GM18873 (cell line): ENCODE results near the gene PPP1R14C.
"Not testable (repeated sequence)": the region's sequence is repeated elsewhere in the genome, so short reads cannot be mapped to it uniquely, and the experiment has no call there.

Experiments
- ATAC-seq: cut with Tn5 transposase; IDR thresholded peaks from one replicate; pipeline ENCODE4 v1.9.1; 2021; ENCODE audit warnings: mild to moderate bottlenecking, moderate library complexity, moderate number of reproducible peaks; ENCODE audit not compliant: unreplicated experiment, low FRiP score

Gene PPP1R14C

DNA sequence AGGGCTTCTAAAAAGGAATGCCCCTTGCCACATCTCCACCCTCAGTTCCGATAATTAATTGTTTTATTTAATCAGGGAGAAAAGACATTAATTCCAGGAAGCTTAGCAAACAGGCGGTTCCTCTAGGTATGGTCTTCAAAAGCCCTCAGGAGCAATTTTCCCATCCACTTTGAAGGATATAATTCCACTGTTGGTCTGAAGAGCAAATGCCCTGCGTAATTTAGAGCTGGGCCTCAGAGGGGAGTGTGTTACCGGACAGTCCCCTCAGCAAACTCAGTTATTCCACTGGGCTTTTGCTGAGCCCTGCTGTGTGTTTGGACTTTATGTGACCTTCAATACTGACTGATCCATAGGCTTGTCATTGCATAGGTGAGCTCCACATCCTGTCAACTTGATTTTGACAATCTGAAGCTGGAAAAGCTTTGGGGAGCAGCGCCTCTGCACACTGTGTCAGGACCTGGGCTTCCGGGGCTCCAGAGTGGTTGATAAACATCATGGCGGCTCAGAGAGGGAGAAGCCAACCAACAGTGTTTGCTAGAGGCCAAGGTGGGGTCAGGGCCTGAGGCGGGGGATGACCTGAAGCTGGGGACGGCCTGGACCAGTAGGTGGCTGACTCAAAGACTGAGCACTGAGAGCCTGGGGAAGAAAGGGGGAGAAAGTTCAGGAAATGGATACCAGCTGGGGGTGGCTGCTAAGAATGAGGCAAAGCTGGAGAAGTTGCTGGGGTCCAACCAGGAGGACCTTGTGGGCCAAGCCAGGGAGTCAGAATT, 43.5 kb downstream of the PPP1R14C start:
- ATAC-seq: no peak

DNA sequence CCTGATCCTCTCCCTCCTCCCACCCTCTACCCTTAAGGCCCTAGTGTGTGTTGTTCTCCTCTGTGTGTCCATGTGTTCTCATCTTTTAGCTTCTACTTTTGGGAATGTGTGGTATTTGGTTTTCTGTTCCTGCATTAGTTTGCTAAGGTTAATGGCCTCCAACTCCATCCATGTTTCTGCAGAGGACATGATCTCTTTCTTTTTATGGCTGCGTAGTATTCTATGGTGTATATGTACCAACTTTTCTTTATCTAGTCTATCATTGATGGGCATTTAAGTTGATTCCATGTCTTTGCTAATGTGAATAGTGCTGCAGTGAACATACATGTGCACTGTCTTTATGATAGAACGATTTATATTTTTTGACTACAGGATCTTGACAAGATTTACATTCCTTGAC, 44.6 kb downstream of the PPP1R14C start:
- not testable (repeated sequence) for ATAC-seq

DNA sequence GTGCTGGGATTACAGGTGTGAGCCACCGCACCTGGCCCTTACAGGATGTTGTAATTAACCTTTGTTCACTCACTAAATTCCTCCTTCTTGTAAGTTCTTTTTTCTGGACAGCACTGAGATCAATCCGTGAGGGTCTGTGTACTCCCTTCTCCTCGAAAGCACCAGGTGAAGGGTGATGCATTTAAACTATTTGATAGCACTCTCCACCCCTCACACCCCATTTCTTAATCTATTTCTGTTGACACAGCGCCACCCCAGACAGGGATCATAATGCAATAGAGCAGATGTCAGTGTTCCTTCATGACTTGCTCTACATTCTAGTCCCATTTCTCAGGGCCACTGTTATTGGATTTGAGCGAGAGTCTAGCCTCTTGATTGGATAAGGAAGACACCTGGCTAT, 46.3 kb downstream of the PPP1R14C start:
- ATAC-seq: no peak

DNA sequence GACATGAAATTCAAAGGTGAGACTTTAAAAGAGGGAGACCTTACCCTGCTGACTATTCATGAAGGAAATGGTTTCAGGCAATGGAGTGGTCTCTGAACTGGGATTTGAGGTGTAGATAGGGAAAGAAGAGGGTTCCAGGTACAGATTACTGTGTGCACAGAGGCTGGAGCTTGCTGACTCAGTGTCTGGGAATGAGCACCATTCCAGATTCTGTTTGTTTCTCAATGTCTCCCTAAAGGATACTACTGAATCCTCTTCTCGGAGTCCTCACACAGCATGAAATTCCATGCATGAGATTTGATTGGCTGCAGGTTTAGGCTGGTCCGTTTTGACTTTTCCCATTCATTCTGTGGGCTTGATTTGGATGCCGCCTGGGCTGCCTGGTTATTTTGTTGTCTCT, 49.0 kb downstream of the PPP1R14C start:
- no peak for ATAC-seq

DNA sequence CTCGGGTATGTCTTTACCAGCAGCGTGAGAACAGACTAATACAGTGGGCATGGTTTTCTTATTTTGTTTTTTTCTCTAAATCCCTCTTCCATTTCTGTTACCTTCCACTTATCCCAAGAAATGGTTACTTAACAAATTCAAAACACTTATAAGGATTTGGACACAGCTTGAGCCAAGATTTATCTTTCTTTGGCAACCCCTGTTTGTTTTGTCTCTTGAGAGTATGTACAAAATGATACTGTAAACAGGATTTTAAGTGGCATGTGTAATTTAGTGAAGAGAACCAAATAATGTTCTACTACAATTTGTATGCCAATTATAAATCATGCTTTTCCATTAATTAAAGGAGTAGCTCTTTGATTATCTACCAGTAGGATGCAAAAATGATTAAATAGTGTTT, 51.4 kb downstream of the PPP1R14C start:
- ATAC-seq: no peak

DNA sequence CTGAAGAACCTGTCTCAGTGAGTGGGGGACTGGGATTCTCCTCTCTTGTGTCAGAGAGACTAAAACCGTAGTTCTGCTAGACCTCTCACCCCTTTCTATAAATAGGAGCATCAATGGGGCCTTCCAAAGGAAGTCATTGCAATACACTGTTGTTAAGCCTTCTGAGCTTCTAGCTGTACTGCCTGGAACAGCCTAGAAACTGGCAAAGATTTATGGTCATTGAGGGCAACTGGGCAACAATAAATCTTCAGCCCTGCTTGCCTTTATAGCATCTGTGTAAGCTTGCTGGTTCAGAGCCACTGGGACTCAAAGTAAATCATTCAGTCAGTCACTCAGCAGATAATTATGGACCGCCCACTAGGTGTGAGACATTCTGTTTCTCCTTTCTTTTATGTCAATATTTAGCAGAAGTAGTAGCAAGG, 53.2 kb downstream of the PPP1R14C start:
- ATAC-seq: no peak

DNA sequence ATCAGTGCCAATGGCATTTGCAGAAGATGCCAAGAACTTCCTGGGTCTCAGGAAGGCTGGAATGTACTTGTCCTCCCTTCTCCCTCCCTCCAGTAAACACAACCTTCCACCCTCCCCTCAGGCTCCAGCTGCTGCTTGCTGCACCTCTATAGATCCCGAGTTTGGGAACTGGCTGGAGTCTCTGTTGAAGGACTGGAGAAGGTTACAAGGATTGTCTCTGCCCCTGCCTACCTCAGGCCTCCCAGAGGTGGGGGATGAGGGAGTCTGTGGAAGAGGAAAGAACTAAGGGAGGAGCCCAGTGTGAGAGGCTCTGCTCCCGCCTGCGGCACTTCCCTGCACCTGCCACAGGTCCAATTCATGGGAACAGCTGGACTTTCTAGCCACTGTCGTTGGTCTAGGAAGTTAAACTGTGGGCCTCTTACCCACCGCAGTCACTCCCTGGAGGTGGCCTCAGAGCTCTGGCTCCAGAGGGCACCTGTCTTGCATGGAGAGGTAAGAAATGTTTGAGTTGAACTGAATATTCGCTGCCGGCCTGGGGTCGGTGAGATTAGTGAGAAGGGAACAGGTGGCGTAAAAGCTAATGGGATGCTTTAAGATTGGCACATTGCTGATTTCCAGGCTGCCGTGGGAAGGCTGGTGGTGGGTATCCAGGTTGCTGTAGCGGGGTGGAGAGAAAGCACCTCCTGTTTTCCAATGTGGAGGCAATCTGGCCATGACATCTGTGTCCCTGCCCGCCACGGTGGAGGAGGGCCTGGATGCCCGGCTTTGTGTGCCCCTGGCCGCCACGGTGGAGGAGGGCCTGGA, 54.3 kb downstream of the PPP1R14C start:
- no peak for ATAC-seq

DNA sequence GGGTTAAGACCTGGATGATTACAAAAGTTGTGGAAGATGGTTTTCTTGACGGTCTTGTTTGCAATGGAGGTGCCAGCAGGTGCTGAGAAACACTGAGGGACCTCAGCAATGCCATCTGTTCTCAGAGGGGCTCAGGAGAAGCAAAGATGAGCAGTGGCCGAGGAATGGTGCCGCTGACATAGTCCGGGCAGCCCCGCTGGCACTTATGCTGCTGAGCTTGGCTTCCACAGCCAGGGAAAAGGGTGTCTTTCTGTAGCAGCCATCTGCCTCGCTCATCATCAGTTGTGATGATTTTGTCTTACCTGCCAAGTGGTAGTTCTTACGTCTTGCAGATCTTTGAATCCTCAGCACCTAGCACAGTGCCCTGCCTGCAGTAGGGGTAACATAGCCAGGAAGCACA, 55.7 kb downstream of the PPP1R14C start:
- ATAC-seq: no peak

DNA sequence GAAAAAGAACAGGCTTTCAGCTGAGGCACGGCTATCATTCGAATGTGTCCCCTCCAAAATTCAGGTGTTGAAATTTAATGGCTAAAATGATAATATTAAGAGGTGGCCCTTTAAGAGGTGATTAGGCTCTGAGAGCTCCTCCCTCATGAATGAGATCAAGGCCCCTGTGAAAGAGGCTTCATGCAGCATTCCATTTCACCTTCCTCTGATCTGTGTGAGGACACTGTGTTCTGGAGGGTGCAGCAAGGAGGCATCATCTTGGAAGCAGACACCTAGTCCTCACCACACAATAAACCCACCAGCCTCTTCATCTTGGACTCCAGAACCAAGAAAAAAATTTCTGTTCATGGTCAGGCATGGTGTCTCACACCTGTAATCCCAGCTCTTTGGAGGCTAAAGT, 56.4 kb downstream of the PPP1R14C start:
- no peak for ATAC-seq

DNA sequence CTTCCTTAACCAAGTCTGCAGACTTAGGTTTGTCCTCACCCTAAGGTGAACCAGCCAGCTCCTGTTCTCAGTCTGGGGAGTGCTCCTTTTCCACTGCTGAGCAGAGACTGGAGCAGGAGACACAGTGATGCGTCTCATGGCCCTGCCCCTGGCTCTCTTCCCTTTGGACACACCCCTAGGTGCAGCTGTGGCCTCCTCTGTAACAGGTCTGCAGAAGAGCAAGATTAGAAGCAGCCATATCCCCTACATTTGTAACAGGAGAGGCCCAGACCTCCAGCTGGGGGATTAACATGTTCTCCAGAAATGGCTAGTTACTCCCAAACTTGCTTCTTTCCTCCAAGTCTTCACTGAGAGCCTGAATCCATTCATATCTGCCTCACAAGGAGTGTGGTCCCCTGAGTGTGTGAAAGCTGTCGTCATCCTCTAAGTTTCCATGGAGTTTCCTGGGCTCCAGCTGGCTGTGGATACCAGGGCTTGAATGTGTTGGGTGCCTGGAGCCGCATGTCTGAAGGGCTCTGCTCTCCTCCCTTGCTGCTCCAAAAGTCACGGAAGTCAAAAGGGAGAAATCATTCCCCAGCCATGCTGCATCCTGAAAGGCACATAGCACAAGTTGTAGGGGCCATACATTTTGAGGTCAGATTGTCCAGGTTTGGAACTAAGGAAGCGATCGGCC, 57.7 kb downstream of the PPP1R14C start:
- ATAC-seq: no peak

DNA sequence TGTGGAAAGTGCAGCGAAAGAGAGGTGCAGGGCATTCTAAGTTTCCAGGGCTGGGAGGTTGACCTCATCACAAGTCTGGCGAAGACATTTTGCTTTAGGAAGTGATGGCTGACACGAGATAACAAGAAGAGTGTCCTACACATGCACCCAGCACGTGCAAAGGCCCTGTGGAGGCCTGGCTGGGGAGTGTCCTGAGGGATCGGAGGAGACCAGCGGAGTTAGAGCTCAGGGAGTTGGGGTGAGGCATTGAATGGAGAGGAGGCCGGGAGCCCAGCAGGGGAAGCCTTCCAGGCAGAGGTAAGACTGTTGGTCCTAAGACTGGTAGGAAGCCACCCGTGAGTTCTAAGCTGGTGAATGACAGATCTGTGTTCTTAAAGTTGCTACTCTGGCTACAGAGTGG, 58.4 kb downstream of the PPP1R14C start:
- ATAC-seq: no peak

DNA sequence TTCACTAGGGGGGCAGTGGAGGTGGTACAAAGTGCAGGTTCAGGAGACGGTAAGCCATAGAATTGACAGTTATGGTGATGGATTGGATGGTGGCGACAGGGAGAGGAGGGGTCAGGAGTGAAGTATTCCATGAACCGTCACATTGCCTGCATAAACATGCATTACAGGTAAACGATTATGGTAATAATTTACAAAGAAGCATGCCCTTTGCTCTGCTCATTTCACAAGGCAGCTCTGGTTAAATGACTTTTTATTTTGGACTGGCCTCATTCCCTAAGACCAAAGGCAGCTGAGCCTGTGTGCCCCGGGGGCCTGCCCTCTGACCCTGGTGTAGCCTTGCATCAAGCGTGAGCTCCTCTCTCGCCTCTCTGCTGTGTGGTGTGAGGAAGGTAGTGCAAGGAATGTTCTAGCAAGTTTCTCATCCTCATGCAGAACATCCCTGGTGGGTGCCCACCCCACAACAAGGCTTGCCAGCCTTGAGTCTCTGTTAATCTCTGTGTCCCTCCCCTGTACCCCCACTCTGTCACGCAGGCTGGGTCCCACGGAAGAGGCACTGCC, 59.0 kb downstream of the PPP1R14C start:
- ATAC-seq: no peak

DNA sequence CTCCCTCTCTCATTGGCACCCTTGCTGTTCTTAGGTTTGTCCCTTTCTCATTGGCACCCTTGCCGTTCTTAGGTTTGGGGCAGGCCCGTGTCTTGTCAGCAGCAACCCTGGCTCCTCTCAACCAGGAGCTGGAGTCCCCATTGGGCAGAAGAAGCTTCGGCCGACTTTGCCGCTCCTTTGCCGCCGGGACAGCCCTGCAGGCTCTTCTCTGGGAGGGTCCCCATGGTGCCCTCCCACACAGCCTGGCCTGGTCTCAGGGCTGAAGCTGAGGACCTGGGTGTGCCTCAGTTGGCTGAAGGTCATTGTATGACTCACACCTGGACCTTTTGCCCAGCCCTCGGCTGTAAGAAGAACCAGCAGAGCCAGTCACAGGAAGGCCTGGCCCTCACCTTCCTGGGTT, 59.6 kb downstream of the PPP1R14C start:
- no peak for ATAC-seq

DNA sequence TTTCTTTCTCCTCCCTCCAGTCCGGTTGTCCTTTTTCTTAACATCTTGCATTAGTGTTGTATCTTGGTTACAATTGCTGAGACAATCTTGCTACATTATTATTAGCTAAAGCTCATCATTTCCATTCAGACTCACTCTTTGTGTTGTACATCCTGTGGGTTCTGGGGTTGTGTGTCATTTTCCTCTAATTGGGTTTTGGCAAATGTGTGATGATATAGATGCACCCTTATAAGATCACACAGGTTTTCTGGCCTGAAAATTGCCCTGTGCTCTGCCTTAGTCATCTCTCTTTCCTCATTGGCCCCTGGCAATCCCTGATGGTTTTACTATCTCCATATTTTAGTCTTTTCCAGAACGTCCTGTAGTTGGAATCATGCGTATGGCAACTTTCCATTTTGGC, 60.1 kb downstream of the PPP1R14C start:
- no peak for ATAC-seq

DNA sequence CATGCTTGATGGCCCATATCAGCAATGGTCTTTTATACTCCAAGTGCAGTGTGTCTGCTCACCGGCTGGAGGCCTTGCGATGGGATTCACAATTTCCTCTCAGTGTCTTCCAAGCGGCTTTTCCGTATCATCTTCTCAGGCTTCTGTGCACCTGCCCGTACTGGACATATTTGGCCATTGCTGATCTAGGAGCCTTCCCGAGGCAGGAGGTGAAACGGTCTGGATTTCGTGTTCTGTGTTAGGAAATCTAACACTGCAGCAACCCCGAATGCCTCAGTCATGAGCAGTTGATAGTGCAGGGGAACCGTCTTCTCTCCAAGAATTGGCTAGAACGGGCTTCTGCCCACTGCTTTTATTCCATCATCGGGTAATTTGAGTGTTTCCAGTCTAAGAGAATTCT, 60.5 kb downstream of the PPP1R14C start:
- no peak for ATAC-seq

DNA sequence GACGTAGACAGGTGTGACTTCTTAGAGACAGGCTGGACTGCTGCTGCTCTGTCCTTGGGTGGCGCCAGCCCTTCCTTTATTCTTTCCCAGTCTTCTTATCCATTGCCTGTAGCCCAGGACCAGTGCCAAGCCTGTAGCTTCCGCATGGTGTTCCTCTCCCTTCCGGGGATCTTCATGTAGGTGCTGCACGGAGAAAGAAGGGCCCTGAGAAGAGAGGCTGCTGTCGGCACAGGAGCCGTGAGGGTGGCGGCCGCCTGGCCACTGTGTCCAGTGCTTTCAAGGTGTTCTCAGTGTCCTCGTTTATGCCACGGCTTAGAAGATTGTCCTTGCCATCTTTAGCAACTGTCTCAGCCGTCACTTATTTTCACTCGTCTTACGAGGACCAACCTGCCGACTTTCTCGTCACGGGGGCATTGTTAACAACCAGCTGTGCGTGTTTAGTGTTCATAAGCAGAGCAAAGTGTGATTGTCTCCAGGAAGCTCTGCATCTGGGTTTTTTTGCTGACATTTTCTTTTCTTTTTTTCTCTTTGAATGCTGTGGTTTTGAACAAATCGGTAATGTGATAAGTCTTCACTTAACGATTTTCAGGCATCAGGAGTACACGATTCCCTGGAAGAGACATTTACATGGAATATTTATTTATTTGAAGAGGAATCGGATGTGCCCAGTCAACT, 61.2 kb downstream of the PPP1R14C start:
- no peak for ATAC-seq

DNA sequence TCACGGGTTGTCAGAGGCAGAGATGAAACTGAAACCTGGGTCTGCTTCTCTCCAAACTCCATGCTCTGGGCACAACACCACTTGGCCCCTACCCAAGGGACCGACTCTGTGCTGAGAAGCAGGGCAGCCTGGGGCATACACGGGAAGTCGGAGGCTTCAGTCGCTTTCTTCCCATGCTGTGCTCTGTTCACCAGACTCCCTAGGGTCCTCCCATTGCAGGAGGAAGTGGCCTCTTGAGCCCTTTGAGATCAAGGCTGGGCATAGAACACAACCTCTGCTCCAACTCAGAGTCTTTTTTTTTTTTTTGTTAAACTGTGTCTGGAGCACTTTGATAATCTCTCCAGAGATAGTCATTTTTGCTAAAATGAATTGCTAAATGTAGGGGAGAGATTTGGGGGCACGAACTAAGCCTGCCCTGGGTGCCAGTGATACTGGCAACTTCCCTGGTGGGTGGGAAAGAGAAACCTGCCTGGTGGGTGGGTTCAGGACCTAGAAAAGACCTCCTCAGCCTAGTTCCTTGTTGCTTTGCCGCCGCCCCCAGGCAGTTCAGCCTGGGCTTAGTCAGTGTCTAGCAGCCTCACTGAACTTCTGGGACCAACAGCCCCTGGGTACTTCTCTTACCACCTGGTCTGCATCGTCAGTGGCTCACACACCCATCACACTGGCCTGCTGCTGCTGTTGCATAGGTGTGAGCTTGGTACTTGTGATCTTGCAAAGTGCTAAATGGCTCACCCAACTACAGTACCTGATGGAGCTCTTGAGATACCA, 62.0 kb downstream of the PPP1R14C start:
- ATAC-seq: no peak

DNA sequence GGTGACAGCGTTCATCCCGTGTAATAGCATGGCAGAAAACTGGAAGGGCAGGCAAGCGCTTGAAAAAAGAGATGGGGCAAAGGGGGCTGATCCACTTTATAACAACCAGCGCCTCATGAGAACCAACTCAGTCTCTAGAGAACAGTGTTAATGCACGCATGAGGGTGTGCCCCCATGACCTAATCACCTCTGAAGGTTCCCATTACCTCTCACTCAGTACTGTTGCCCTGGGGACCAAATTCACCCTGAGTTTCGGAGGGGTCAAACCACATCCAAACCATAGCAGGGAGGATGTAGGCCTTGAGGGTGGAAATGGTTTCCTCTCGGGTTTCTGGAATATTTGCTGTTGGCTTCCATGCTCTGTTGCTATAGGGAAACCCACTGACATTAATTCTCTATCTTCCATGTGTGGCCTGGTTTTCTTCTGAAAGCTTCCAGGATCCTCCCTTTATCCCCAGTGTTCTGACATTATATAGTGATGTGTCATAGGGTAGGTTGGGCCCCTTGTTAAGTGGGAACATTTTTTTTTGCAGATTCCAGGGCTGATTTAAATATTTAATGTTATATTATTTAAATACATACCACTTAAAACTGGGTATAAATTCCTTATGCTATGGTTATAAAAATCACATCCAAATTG, 65.2 kb downstream of the PPP1R14C start:
- no peak for ATAC-seq

DNA sequence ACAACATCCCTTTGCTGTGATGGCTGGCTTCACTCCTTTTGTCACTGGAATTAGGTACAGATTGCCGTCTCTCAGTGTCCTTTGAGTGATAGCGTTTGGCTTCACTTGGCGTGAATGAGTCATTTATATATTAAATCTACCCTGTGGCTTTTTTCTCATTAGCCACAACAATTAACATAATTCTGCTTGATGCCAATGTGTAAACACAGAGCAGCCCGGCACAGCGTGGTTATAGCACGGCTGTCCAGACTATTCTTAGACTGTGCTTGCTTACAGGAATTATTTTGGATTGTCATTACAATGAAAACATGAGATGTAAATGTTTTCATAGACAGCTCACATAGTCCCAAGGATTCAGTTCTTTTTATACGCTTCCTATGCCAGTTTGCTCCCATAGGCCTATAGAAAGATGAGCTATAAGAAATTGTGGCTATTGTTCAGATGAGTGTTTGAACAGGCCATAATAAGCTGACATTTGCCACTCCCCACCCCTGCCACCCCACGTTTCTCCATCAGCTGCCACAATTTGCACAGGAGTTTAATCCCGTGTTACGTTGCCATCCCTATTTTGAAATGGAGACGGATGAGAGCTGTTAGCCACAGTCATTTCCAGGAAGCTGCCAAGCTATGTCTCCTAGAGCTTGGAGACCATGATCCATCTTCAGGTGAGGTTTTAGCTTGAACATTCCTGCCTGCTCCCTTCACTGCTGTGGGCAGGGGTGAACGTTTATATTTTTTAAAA, 65.9 kb downstream of the PPP1R14C start:
- no peak for ATAC-seq
